Measurements from ENCODE around the gene KIF17. TPM values are rescaled to one million over a fixed set of nuclear protein-coding genes. Genes with fewer than 3 reads are reported as not detected.

KIF17 gene
- polyA plus RNA-seq, 2 of the 4 experiments (the other 2 are of a cell fraction): 0.78 to 1.0 TPM

DNA sequence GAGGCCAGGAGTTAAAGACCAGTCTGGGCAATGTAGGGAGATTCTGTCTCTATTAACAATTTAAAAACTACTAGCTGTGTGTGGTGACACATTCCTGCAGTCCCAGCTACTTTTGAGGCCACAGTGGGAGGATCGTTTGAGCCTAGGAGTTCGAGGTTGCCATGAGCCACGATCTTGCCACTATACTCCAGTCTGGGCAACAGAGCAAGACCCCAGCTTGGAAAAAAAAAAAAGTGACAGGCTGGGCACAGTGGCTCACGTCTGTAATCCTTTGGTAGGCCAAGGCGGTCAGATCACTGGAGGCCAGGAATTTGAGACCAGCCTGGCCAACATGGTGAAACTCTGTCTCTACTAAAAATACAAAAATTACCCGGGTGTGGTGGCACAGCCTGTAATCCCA lies 42.5 kb upstream of the KIF17 start:
- TF ChIP-seq FOXS1 (CRISPR knock-in tag; IDR thresholded peaks at IDR 0.05): no peak
- no peak for TF ChIP-seq KDM1A (IDR thresholded peaks at IDR 0.05; ENCODE audit: low read depth)
- FAIRE-seq: no peak
- 93% methylated on average over 6 of the region's 6 CpGs for WGBS (ENCODE audit: missing lambda C conversion rate)
- Histone ChIP-seq H3K4me1 (no peaks in the 10 kb centered on the region), H3K9me3 (no peaks in the 10 kb centered on the region), H3K4me3 (no peak overlapping the region), H3K4me2 (no peak overlapping the region), H3K27ac (no peak overlapping the region)
- CTCF ChIA-PET: interaction anchor here (0.7 kb wide), 1 partner anchor 317 kb away, joined by 3 read pairs; no protein-coding TSS in a partner anchor
- no peak for ATAC-seq
- no peak for DNase-seq (ENCODE audit: low read depth in 1 of 2, low spot score in 1 of 2)
- POLR2A ChIA-PET: no interaction called here

GRCh38 chr1:20753589-20753988 lies 35.8 kb upstream of the KIF17 start:
- 75% methylated on average over 3 of the region's 3 CpGs for WGBS (ENCODE audit: missing lambda C conversion rate)
- FAIRE-seq (no peak), DNase-seq (ENCODE audit: low read depth in 1 of 2, low spot score in 1 of 2) (no peak), ATAC-seq (no peak)
- Histone ChIP-seq H3K4me1 (no peaks in the 10 kb centered on the region), H3K9me3 (no peaks in the 10 kb centered on the region), H3K27ac (no peak overlapping the region), H3K4me3 (no peak overlapping the region), H3K4me2 (no peak overlapping the region)
- TF ChIP-seq MAFK (IDR thresholded peaks at IDR 0.05; ENCODE audit: partially characterized antibody): no peak
- TF ChIP-seq, protein P1, sequence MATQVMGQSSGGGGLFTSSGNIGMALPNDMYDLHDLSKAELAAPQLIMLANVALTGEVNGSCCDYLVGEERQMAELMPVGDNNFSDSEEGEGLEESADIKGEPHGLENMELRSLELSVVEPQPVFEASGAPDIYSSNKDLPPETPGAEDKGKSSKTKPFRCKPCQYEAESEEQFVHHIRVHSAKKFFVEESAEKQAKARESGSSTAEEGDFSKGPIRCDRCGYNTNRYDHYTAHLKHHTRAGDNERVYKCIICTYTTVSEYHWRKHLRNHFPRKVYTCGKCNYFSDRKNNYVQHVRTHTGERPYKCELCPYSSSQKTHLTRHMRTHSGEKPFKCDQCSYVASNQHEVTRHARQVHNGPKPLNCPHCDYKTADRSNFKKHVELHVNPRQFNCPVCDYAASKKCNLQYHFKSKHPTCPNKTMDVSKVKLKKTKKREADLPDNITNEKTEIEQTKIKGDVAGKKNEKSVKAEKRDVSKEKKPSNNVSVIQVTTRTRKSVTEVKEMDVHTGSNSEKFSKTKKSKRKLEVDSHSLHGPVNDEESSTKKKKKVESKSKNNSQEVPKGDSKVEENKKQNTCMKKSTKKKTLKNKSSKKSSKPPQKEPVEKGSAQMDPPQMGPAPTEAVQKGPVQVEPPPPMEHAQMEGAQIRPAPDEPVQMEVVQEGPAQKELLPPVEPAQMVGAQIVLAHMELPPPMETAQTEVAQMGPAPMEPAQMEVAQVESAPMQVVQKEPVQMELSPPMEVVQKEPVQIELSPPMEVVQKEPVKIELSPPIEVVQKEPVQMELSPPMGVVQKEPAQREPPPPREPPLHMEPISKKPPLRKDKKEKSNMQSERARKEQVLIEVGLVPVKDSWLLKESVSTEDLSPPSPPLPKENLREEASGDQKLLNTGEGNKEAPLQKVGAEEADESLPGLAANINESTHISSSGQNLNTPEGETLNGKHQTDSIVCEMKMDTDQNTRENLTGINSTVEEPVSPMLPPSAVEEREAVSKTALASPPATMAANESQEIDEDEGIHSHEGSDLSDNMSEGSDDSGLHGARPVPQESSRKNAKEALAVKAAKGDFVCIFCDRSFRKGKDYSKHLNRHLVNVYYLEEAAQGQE (IDR thresholded peaks at IDR 0.05): no peak
- no peak for TF ChIP-seq HEYL (CRISPR knock-in tag; IDR thresholded peaks at IDR 0.05)
- no peak for TF ChIP-seq CTCF (IDR thresholded peaks at IDR 0.05)
- TF ChIP-seq TP53 (CRISPR knock-in tag; IDR thresholded peaks at IDR 0.05): no peak
- no peak for TF ChIP-seq MAZ (IDR thresholded peaks at IDR 0.05; ENCODE audit: borderline replicate concordance, low read depth, low read length)
- no peak for TF ChIP-seq HOXB13 (CRISPR knock-in tag; IDR thresholded peaks at IDR 0.05; ENCODE audit: low read depth)
- no peak for TF ChIP-seq CHD2 (IDR thresholded peaks at IDR 0.05; ENCODE audit: low read length, partially characterized antibody)
- TF ChIP-seq, protein P2, sequence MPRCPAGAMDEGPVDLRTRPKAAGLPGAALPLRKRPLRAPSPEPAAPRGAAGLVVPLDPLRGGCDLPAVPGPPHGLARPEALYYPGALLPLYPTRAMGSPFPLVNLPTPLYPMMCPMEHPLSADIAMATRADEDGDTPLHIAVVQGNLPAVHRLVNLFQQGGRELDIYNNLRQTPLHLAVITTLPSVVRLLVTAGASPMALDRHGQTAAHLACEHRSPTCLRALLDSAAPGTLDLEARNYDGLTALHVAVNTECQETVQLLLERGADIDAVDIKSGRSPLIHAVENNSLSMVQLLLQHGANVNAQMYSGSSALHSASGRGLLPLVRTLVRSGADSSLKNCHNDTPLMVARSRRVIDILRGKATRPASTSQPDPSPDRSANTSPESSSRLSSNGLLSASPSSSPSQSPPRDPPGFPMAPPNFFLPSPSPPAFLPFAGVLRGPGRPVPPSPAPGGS (IDR thresholded peaks at IDR 0.05): no peak
- no peak for TF ChIP-seq ZSCAN20 (CRISPR knock-in tag; IDR thresholded peaks at IDR 0.05)
- no peak for TF ChIP-seq RNF2 (IDR thresholded peaks at IDR 0.05; ENCODE audit: borderline replicate concordance, low read depth)
- no peak for TF ChIP-seq JUN (IDR thresholded peaks at IDR 0.05)
- no peak for TF ChIP-seq EHMT2 (IDR thresholded peaks at IDR 0.05; ENCODE audit: low read depth)
- TF ChIP-seq CBX2 (IDR thresholded peaks at IDR 0.05; ENCODE audit: borderline replicate concordance, low read depth): no peak
- no peak for TF ChIP-seq POLR2AphosphoS2 (conservative IDR thresholded peaks at IDR 0.05; ENCODE audit: low read length)
- ChIA-PET POLR2A (no interaction called here), CTCF (interaction anchor here (0.5 kb wide), 1 partner anchor 541 kb away, joined by 4 read pairs; no protein-coding TSS in a partner anchor)
